Left kidney (tissue), 8 donors: ENCODE data around the gene DUSP28. TPM values are rescaled to one million over a fixed set of nuclear protein-coding genes. Genes with fewer than 3 reads are reported as not detected.
A peak's percentile ranks its signal among the peaks of the same experiment; 100 is the strongest.
"Not testable (repeated sequence)": the region's sequence is repeated elsewhere in the genome, so short reads cannot be mapped to it uniquely, and the experiment has no call there.

Experiments used
- DNase-seq: peaks from one replicate; pipeline ENCODE4 v3.0.0-alpha.2; 2013
- long read RNA-seq, 8 donors: transcript quantifications; one replicate each; lab custom pipeline, GENCODE V29; 2026
- polyA plus RNA-seq: library from polyadenylated mRNA; unstranded; fragments of 120-200 nt; gene quantifications from one replicate; pipeline ENCODE4 v1.2.1, GENCODE V29; 2013; ENCODE audit not compliant: insufficient read length

Gene DUSP28
- 8.3 TPM for polyA plus RNA-seq
- long read RNA-seq, donor 1, partial matches to known transcripts, result 0 of 5 reads
- long read RNA-seq, donor 1, other reads (novel, unspliced or antisense), result 0 of 5 reads
- long read RNA-seq, donor 2, partial matches to known transcripts, result 0 of 4 reads
- long read RNA-seq, donor 2, other reads (novel, unspliced or antisense), result 0 of 4 reads
- long read RNA-seq, donor 3, partial matches to known transcripts, result 0 of 5 reads
- long read RNA-seq, donor 3, other reads (novel, unspliced or antisense), result 0 of 5 reads
- long read RNA-seq, donor 4, partial matches to known transcripts, result 0 of 2 reads
- long read RNA-seq, donor 4, other reads (novel, unspliced or antisense), result 0 of 2 reads
- long read RNA-seq, donor 5, partial matches to known transcripts, result 0 of 7 reads
- long read RNA-seq, donor 5, other reads (novel, unspliced or antisense), result 0 of 7 reads
- long read RNA-seq, donor 6, partial matches to known transcripts, result 0 of 5 reads
- long read RNA-seq, donor 6, other reads (novel, unspliced or antisense), result 0 of 5 reads
- long read RNA-seq, donor 7, partial matches to known transcripts, result 5 of 9 reads
- long read RNA-seq, donor 7, other reads (novel, unspliced or antisense), result 0 of 9 reads
- long read RNA-seq, donor 8, partial matches to known transcripts, result 0 of 2 reads
- long read RNA-seq, donor 8, other reads (novel, unspliced or antisense), result 0 of 2 reads

- DNase-seq, result peak; percentile 78
These were observed at the start of gene DUSP28 for GRCh38 chr2:240560084-240560479. Gene DUSP28, plus strand, starts transcription at chr2:240560357. Its CDS starts 328 bp downstream, at chr2:240560685.

GRCh38 chr2:240510513-240511210, 49.5 kb upstream of the DUSP28 start:
- DNase-seq, result no peak

- DNase-seq, result no peak
These were observed 48.6 kb upstream of the DUSP28 start for GRCh38 chr2:240511351-240512108.

GRCh38 chr2:240512109-240512485, 48.1 kb upstream of the DUSP28 start:
- DNase-seq, result no peak

- no peak for DNase-seq
These were observed 47.3 kb upstream of the DUSP28 start for GRCh38 chr2:240512666-240513535.

- DNase-seq, result peak; percentile 46
These were observed 46.4 kb upstream of the DUSP28 start for GRCh38 chr2:240513549-240514287.

GRCh38 chr2:240514631-240515030, 45.5 kb upstream of the DUSP28 start:
- no peak for DNase-seq

GRCh38 chr2:240517342-240517741, 42.8 kb upstream of the DUSP28 start:
- no peak for DNase-seq

- DNase-seq, result no peak
These were observed 41.2 kb upstream of the DUSP28 start for GRCh38 chr2:240518981-240519380.

- DNase-seq, result peak; percentile 25
These were observed 40.6 kb upstream of the DUSP28 start for GRCh38 chr2:240519396-240520129.

GRCh38 chr2:240520130-240520973, 39.8 kb upstream of the DUSP28 start:
- no peak for DNase-seq

- DNase-seq, result no peak
These were observed 39.2 kb upstream of the DUSP28 start for GRCh38 chr2:240520974-240521350.

GRCh38 chr2:240521885-240522284, 38.3 kb upstream of the DUSP28 start:
- not testable (repeated sequence) for DNase-seq

- no peak for DNase-seq
These were observed 37.8 kb upstream of the DUSP28 start for GRCh38 chr2:240522406-240522805.

- DNase-seq, result no peak
These were observed 36.5 kb upstream of the DUSP28 start for GRCh38 chr2:240523451-240524281.

GRCh38 chr2:240524963-240525718, 35.0 kb upstream of the DUSP28 start:
- DNase-seq, result no peak

- no peak for DNase-seq
These were observed 34.4 kb upstream of the DUSP28 start for GRCh38 chr2:240525802-240526201.
